ENCODE results near the gene FEM1A.
"Not testable (repeated sequence)": the region's sequence is repeated elsewhere in the genome, so short reads cannot be mapped to it uniquely, and the experiment has no call there.

The FEM1A gene

DNA sequence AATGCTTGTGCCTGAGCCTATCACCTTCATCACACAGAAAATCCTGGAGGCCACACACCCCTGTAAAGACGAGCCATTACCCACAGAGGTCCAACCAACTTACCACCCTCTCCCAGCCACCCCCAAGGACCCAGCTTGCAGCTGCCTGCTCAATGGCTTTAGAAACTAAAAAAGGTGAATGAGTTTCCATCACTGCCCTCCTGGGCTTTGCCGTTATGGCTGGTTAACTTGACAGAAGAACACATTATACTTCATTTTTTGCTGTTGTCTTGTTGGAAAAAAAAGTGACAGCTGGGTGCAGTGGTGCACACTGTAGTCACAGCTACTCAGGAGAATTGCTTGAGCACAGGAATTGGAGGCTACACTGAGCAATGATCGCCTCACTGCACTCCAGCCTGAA, 17.4 kb upstream of the FEM1A start:
- DNase-seq (ENCODE audit: low spot score) = no peak

DNA sequence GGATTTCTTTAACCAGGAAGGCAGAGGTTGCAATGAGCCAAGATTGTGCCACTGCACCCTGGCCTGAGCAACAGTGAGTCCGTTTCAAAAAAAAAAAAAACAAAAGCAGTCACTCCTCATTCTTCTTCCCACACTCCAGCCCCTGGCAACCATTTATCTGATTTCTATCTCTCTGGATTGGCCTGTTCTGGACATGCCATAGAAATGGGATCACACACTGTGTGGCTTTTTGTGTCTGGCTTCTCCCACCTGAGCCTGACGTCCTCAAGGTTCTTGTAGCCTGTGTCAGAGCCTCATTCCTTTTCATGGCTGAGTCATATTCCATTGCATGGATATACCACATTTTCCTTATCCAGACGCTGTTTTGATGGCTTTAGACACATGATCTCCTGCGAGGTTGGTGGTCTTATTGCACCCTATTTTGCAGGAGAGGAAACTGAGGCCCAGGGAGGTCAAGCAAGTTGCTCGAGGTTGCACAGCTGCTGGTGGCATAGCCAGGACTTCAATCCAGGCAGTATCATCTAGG, 15.8 kb upstream of the FEM1A start:
- no peak for DNase-seq (ENCODE audit: low spot score)

DNA sequence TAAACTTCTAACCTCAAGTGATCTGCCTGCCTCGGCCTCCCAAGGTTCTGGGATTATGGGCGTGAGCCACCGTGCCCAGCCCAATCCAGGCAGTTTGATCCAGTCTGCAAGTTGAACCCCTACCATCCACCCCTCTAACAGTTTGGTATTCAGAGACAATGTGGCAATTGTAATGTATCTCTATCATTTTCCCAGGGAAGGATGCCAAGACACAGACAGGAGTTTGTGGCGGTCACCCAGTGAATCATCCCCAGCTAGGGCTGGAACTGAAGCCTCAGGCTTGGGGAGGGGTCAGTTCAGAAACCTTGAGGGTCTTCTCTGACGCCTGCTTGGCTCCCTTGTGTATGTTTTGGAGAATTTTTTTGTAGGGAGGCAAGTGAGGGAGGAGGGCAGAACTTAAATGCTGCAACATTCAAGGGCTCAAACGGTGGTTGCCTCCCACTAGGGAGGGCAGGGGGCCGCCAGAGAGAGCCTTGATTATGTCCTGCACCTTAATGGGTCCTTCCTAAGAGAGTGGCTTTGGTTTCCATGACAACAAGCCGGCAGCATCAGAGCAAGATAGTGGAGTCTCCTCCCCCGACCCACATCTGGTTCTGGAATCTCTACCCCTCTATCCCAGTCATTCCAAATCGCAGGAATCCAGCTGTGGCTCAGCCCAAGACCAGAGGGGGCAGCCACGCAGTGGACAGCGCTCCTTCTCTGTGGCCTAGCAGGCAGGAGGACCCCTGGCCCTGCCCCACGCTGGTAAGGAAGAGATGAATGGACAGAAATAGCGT, 14.9 kb upstream of the FEM1A start:
- no peak for DNase-seq (ENCODE audit: low spot score)

DNA sequence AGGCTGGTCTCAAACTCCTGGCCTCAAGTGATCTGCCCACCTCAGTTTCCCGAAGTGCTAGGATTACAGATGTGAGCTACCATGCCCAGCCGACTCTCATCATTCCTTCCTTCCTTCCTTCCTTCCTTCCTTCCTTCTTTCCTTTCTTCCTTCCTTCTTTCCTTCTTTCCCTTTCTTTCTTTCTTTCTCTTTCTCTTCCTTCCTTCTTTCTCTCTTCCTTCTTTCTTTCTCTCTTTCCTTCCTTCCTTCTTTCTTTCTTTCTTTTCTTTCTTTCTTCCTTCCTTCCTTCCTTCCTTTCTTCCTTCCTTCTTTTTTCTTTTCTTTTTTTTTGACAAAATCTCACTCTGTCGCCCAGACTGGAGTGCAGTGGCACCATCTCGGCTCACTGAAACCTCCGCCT, 13.4 kb upstream of the FEM1A start:
- not testable (repeated sequence) for DNase-seq (ENCODE audit: low spot score)

DNA sequence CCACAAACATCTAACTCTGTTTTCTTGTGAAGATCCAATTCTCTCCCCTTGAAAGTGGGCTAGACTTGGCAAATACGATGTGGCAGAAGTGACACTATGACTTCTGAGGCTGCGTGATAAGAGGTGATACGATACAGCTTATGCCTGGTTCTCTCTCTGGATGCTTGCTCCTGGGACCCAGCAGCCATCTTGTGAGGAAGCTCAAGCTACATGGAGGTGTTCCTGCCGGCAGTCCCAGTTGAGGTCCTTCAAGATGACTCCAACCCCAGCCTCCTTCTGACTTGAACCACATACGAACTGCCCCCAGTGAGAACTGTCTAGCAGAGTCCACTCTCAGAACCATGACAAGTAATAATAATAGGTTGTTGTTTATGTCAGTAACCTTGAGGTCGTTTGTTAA, 10.7 kb upstream of the FEM1A start:
- DNase-seq (ENCODE audit: low spot score) = no peak

DNA sequence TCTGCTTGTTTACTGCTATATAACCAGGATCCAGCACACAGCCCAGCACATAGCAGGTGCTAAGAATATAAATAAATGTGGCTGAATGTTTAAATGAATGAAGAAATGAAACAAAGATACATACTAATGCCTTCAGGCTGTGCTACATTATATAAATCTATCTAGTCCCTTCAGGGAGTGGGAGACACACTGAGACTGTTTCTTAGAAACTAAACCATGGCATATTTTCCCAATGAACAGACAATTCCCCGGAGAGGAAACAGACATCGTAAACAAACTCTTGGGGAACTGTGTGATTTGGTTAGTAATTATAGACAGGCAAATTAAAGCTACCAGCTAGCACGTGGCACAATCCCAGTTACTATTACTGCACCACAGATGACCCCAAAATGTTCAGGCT, 9.7 kb upstream of the FEM1A start:
- no peak for DNase-seq (ENCODE audit: low spot score)

DNA sequence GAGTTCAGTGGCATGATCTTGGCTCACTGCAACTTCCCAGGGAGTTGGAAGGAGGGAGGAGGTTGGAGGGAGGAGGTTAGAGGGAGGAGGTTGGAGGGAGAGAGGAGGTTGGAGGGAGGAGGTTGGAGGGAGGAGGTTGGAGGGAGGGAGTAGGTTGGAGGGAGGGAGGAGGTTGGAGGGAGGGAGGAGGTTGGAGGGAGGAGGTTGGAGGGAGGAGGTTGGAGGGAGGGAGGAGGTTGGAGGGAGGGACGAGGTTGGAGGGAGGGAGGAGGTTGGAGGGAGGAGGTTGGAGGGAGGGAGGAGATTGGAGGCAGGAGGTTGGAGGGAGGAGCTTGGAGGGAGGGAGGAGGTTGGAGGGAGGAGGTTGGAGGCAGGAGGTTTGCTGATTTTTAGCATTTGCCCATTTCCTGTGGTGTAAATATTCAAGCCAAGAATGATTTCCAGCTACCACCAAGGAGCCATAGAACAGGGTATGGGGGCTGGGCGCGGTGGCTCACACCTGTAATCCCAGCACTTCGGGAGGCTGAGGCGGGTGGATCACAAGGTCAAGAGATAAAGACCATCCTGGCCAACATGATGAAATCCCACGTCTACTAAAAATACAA, 5.0 kb upstream of the FEM1A start:
- not testable (repeated sequence) for DNase-seq (ENCODE audit: low spot score)

DNA sequence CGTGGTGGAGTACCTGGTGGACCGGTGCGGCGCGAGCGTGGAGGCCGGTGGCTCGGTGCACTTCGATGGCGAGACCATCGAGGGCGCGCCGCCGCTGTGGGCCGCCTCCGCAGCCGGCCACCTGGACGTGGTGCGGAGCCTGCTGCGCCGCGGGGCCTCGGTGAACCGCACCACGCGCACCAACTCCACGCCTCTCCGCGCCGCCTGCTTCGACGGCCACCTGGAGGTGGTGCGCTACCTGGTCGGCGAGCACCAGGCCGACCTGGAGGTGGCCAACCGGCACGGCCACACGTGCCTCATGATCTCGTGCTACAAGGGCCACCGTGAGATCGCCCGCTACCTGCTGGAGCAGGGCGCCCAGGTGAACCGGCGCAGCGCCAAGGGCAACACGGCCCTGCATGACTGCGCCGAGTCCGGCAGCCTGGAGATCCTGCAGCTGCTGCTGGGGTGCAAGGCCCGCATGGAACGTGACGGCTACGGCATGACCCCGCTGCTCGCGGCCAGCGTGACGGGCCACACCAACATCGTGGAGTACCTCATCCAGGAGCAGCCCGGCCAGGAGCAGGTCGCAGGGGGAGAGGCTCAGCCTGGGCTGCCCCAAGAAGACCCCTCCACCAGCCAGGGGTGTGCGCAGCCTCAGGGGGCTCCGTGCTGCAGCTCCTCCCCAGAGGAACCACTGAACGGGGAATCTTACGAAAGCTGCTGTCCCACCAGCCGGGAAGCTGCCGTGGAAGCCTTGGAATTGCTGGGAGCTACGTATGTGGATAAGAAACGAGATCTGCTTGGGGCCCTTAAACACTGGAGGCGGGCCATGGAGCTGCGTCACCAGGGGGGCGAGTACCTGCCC, 708 bp downstream of the FEM1A start:
- DNase-seq (ENCODE audit: low spot score) = not testable (repeated sequence)

DNA sequence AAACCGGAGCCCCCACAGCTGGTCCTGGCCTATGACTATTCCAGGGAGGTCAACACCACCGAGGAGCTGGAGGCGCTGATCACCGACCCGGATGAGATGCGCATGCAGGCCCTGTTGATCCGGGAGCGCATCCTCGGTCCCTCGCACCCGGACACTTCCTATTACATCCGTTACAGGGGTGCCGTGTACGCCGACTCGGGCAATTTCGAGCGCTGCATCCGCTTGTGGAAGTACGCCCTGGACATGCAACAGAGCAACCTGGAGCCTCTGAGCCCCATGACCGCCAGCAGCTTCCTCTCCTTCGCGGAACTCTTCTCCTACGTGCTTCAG, 1.3 kb downstream of the FEM1A start:
- DNase-seq (ENCODE audit: low spot score) = not testable (repeated sequence)

DNA sequence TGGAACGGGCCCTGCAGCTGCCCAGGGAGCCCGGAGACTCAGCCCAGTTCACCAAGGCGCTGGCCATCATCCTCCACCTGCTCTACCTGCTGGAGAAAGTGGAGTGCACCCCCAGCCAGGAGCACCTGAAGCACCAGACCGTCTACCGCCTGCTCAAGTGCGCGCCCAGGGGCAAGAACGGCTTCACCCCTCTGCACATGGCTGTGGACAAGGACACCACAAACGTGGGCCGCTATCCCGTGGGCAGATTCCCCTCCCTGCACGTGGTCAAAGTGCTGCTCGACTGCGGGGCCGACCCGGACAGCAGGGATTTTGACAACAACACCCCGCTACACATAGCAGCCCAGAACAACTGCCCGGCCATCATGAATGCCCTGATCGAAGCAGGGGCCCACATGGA, 1.7 kb downstream of the FEM1A start:
- not testable (repeated sequence) for DNase-seq (ENCODE audit: low spot score)

DNA sequence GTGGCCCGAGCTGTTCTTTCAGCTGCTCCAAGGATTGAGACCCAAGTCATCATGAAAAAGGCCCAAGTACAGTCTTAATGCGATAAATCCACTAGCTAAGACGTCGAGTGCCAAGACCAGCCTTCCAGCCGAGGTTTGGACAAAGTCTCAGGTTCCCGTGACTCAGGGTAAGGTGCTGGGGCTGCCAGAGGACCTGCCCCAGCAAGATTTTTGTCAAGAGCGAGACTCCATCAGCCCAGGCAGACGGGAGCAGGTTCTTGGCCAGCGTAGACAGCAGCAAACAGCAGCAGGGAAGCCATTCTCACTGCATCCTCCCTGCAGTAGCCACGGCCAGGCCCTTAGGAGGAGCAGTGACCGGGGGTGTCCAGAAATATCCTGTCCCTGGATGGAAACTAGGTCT, 3.4 kb downstream of the FEM1A start:
- DNase-seq (ENCODE audit: low spot score) = no peak

DNA sequence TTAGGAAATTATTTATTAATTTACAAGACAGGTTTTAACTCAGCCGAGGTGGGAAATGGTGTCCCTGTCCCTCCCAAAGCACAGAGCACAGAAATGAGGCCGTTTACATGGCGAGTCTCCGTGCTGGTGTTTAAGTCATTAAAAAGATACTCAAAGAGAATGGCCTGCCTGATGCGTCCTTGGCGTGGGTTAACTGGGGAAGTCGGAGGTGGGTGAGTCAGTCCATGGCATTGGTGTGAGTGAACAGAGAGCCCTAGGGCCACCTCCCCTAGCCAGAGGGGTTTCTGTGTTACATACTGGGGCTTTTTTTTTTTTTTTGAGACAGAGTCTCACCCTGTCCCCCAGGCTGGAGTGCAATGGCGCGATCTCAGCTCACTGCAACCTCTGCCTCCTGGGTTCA, 3.9 kb downstream of the FEM1A start:
- no peak for DNase-seq (ENCODE audit: low spot score)

DNA sequence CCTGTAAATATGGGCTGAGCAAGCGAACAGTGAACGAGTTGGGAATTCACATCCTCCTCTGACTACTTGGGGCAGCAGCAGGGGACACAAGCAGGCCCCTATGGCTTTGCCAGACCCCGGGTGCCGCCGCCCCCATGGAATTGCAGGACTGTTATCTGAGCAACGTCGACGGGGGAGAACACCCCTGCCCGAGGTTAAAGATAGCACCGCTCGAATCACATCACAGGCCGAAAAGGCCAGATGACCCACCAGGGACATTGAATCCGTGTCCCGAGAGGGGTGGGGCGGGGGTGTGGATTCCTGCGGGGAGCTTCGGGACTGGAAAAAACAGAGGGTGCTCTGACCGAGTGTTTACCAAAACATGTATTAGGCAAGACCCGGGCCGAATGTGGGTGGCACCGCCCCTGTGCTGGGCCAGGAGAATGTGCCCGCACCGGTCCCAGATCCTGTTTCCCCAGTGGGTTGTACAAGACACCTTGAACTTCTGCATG, 9.1 kb downstream of the FEM1A start:
- no peak for DNase-seq (ENCODE audit: low spot score)

DNA sequence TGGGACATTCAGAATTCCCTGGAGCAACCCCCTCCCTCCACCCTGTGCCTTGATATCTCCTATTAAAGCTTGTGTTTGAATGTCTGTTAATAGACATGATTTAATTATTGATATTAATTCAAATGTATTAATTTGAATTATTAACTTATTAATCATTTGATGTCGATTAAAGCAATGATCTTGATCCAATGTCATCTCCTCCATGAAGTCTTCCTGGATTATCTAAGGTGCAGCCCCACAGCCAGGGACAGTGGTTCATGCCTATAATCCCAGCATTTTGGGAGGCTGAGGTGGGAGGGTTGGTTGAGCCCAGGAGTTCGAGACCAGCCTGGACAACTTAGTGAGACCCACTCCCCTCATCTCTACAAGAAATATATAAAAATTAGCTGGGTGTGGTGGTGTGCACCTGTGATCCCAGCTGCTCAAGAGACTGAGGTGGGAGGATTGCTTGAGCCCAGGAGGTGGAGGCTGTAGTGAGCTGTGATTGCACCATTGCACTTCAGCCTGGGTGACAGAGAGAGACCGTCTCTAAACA, 9.6 kb downstream of the FEM1A start:
- DNase-seq (ENCODE audit: low spot score) = no peak

DNA sequence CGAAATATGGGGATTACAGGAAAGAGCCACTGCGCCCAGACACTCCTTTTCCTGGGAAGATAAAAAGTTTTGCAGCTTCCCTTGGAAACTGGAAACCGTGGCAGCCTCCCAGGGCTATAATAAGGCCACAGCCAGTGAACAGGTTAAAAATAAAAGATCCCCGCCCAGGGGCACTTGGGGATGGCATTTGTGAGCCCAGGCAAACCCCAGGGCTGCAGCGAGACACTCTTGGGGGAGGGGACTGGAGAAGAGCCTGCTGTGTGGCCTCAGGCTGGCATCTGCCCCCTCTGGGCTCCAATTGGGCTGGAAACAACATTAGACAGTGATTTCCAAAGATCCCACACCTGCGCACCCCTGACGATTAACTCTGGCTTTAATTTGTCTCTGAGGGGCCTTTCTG, 11.2 kb downstream of the FEM1A start:
- DNase-seq (ENCODE audit: low spot score) = no peak

DNA sequence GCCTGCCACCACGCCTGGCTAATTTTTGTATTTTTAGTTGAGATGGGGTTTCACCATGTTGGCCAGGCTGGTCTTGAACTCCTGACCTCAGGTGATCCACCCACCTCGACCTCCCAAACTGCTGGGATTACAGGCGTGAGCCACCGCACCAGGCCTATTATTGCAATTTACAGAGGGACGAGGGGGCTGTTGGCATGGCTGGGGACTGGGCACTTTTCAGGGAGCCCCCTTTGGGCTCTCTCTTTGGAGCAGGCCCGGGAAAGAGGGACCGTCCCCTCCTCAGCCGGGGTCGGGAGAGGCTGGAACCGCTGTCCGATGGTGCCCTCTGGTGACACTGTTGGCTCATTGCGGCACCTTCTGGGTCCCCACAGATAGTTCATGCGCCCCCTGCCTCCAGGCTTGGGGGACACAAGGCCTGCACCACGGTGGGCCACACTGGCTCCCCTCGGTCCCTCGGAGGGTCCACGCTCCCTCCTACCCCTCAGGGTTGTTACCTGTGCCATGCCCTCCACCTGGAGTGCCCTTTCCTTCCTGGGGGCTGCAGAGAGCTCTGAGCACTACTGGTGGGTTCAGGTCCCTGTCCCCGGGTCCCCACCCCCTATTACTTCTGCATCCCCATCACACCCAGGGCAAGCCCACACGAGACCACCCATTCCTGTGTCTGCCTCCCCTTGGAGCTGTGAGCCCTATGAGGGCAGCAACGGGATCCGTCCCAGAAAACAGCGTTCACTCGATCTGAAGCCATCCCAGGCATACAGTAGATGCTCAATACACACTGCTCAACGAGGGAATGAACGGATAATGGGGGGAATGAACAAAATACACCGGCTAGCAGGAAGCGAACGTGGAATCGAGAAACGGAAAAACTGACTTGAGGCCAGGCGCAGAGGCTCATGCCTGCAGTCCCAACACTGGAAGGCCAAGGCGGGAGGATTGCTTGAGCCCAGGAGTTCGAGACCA, 12.5 kb downstream of the FEM1A start:
- DNase-seq (ENCODE audit: low spot score) = no peak

DNA sequence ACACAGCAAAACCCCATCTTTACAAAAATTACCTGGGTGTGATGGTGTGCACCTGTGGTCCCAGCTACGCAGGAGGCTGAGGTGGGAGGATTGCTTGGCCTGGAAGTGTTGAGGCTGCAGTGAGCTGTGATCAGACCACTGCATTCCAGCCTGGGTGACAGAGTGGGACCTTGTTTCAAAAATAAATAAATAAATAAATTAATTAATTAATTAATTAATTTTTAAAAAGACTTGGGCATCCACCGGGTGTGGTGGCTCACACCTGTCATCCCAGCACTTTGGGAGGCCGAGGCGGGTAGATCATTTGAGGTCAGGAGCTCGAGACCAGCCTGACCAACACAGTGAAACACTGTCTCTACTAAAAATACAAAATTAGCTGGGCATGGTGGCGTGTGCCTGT, 13.6 kb downstream of the FEM1A start:
- not testable (repeated sequence) for DNase-seq (ENCODE audit: low spot score)

DNA sequence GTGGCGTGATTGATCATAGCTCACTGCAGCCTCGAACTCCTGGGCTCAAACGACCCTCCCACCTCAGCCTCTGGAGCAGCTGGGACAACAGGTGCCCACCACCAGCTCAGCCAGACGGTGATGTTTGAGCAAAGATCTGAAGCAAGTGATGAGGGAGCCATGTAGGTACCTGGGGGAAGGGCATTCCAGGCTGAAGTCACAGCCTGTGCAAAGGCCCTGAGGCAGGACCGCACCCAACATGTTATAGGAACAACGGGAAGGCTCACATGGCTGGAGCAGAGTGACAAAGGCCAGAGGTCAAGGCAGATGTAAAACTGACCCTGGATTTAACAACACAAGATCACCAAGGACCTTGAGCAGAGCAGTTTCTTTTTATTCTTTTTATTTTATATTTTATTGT, 14.8 kb downstream of the FEM1A start:
- no peak for DNase-seq (ENCODE audit: low spot score)

DNA sequence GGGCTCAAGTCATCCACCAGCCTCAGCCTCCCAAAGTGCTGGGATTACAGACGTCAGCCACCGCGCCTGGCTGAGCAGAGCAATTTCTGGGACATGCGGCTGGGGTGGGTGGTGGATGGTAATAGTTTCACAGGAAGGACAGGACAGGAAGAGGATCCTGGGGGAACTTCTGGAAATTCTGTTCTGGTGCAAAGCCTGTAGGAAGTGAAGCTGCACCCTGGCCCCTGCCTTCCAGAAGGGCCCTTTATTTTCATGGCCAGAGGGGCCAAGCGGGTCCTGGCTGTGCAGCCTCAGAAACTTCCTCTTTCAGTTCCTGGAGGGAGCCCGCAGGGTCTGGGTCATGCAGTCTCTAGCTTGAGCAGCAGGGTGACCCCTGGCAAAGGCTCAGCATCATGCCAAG, 15.7 kb downstream of the FEM1A start:
- no peak for DNase-seq (ENCODE audit: low spot score)

DNA sequence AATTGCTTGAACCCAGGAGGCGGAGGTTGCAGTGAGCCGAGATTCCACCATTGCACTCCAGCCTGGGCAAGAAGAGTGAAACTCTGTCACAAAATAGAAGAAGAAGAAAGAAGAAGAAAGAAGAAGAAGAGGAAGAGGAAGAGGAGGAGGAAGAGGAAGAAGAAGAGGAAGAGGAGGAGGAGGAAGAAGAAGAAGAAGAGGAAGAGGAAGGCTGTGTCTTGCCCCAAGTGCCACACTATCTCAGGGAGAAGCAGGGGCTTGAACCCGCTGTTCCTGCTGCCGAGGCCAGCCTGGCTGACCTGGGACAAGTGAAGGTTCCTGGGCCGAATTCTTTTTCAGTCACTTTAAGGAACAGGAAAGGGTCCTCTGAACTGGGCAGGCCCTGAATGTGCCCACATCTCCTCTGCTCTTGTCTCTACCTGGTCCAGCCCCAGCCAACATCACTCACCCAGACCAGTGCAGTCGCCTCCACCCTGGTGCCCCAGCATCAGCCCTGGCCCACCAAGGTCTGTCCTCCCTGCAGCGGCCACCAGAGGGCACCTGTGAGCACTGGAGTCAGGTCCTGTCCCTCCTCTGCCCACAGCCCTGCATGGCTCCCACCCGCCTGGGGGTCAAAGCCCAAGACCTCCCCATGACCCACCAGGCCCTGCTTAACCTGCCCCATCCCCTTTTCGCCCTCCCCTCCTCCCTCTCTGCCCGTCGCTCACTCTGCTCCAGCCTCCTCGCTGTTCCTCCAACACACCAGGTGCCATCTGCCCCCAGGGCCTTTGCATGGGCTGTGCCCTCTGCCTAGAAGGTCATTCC, 20.0 kb downstream of the FEM1A start:
- peak; percentile 79 for DNase-seq (ENCODE audit: low spot score)

Data from left forelimb (tissue), 1 donor.